ENCODE measurements around the gene TXNRD3. TPM values are rescaled to one million over a fixed set of nuclear protein-coding genes. Genes with fewer than 3 reads are reported as not detected.

Gene TXNRD3
- polyA plus RNA-seq, 1 donor from 2014 or later, result 0.28 TPM

GRCh38 chr3:126679318-126679751 is 24.4 kb upstream of the TXNRD3 start:
- Mint-ChIP-seq H3K9me3 (peaks cover 0 to 7% (median 0%) of the 10 kb centered on the region in 3 donors), H3K27me3 (peaks cover 6% of the 10 kb centered on the region)

GRCh38 chr3:126678693-126679317 is 23.9 kb upstream of the TXNRD3 start:
- Mint-ChIP-seq H3K4me1 (peaks cover 6 to 17% (median 13%) of the 10 kb centered on the region in 3 donors), H3K9me3 (peaks cover 0 to 7% (median 0%) of the 10 kb centered on the region in 3 donors), H3K27me3 (peaks cover 6% of the 10 kb centered on the region), H3K4me3 (peak overlapping the region; percentile 81 to 93 (median 87)), H3K36me3 (no peaks in the 10 kb centered on the region), H3K27ac (peak overlapping the region; percentile 23 to 74 (median 37))

More at GRCh38 chr3:126679318-126679751, 24.4 kb upstream of the TXNRD3 start:
- H3K36me3 Mint-ChIP-seq, result no peaks in the 10 kb centered on the region
- peak overlapping the region; percentile 23 to 74 (median 37) for H3K27ac Mint-ChIP-seq
- H3K4me3 Mint-ChIP-seq, result peak overlapping the region; percentile 81 to 93 (median 87)
- H3K4me1 Mint-ChIP-seq, result peaks cover 6 to 19% (median 13%) of the 10 kb centered on the region in 3 donors

GRCh38 chr3:126677862-126678503 is 23.1 kb upstream of the TXNRD3 start:
- Mint-ChIP-seq H3K27me3 (peaks cover 6% of the 10 kb centered on the region), H3K4me3 (peak overlapping the region in 1 of 4 donors; percentile 56), H3K27ac (peak overlapping the region in 1 of 3 donors; percentile 18)

GRCh38 chr3:126676919-126677705 is 22.2 kb upstream of the TXNRD3 start:
- H3K27me3 Mint-ChIP-seq, result peaks cover 6% of the 10 kb centered on the region
- peaks cover 0 to 10% (median 0%) of the 10 kb centered on the region in 3 donors for H3K9me3 Mint-ChIP-seq
- H3K4me1 Mint-ChIP-seq, result peaks cover 3 to 15% (median 13%) of the 10 kb centered on the region in 3 donors
- no peak overlapping the region for H3K4me3 Mint-ChIP-seq
- H3K36me3 Mint-ChIP-seq, result no peaks in the 10 kb centered on the region
- no peak overlapping the region for H3K27ac Mint-ChIP-seq

More at GRCh38 chr3:126677862-126678503, 23.1 kb upstream of the TXNRD3 start:
- peaks cover 6 to 17% (median 13%) of the 10 kb centered on the region in 3 donors for H3K4me1 Mint-ChIP-seq
- no peaks in the 10 kb centered on the region for H3K36me3 Mint-ChIP-seq
- peaks cover 0 to 10% (median 0%) of the 10 kb centered on the region in 3 donors for H3K9me3 Mint-ChIP-seq

- Mint-ChIP-seq H3K27me3 (peaks cover 5% of the 10 kb centered on the region), H3K36me3 (no peaks in the 10 kb centered on the region), H3K9me3 (peaks cover 2 to 19% (median 2%) of the 10 kb centered on the region in 3 donors), H3K27ac (no peak overlapping the region), H3K4me3 (no peak overlapping the region), H3K4me1 (peaks cover 0 to 10% (median 7%) of the 10 kb centered on the region in 3 donors)
These were observed 17.8 kb upstream of the TXNRD3 start for GRCh38 chr3:126672741-126673140.

- Mint-ChIP-seq H3K4me3 (no peak overlapping the region), H3K27ac (no peak overlapping the region), H3K36me3 (no peaks in the 10 kb centered on the region), H3K9me3 (peaks cover 2 to 19% (median 2%) of the 10 kb centered on the region in 3 donors), H3K4me1 (peaks cover 0 to 7% (median 3%) of the 10 kb centered on the region in 3 donors), H3K27me3 (peaks cover 5% of the 10 kb centered on the region)
These were observed 17.4 kb upstream of the TXNRD3 start for GRCh38 chr3:126672340-126672739.

GRCh38 chr3:126671521-126671920 is 16.6 kb upstream of the TXNRD3 start:
- peaks cover 4% of the 10 kb centered on the region for H3K27me3 Mint-ChIP-seq
- H3K4me1 Mint-ChIP-seq, result peaks cover 0 to 5% (median under 1%) of the 10 kb centered on the region in 3 donors
- no peak overlapping the region for H3K27ac Mint-ChIP-seq
- no peak overlapping the region for H3K4me3 Mint-ChIP-seq
- no peaks in the 10 kb centered on the region for H3K36me3 Mint-ChIP-seq
- peaks cover 2 to 19% (median 2%) of the 10 kb centered on the region in 3 donors for H3K9me3 Mint-ChIP-seq

- H3K27me3 Mint-ChIP-seq, result no peaks in the 10 kb centered on the region
These were observed 13.8 kb upstream of the TXNRD3 start for GRCh38 chr3:126668450-126669401.

GRCh38 chr3:126667631-126668449 is 12.9 kb upstream of the TXNRD3 start:
- H3K4me1 Mint-ChIP-seq, result peaks cover 4 to 11% (median 5%) of the 10 kb centered on the region in 3 donors
- H3K27ac Mint-ChIP-seq, result peak overlapping the region in 1 of 3 donors; percentile 46
- H3K36me3 Mint-ChIP-seq, result no peaks in the 10 kb centered on the region
- peaks cover 2 to 9% (median 2%) of the 10 kb centered on the region in 3 donors for H3K9me3 Mint-ChIP-seq
- no peaks in the 10 kb centered on the region for H3K27me3 Mint-ChIP-seq
- no peak overlapping the region for H3K4me3 Mint-ChIP-seq

More at GRCh38 chr3:126668450-126669401, 13.8 kb upstream of the TXNRD3 start:
- Mint-ChIP-seq H3K9me3 (peaks cover 2 to 11% (median 2%) of the 10 kb centered on the region in 3 donors), H3K4me1 (peaks cover 4 to 11% (median 5%) of the 10 kb centered on the region in 3 donors), H3K27ac (peak overlapping the region in 1 of 3 donors; percentile 46), H3K36me3 (no peaks in the 10 kb centered on the region), H3K4me3 (peak overlapping the region in 1 of 4 donors; percentile 17)

- H3K4me1 Mint-ChIP-seq, result peaks cover 4 to 11% (median 5%) of the 10 kb centered on the region in 3 donors
- peaks cover 6% of the 10 kb centered on the region for H3K27me3 Mint-ChIP-seq
- H3K27ac Mint-ChIP-seq, result no peak overlapping the region
- H3K4me3 Mint-ChIP-seq, result no peak overlapping the region
- peaks cover 2 to 9% (median 2%) of the 10 kb centered on the region in 3 donors for H3K9me3 Mint-ChIP-seq
- no peaks in the 10 kb centered on the region for H3K36me3 Mint-ChIP-seq
These were observed 12.0 kb upstream of the TXNRD3 start for GRCh38 chr3:126666658-126667528.

- peaks cover 4 to 7% (median 5%) of the 10 kb centered on the region in 3 donors for H3K4me1 Mint-ChIP-seq
- H3K9me3 Mint-ChIP-seq, result peaks cover 2 to 7% (median 3%) of the 10 kb centered on the region in 3 donors
- H3K27ac Mint-ChIP-seq, result no peak overlapping the region
- no peak overlapping the region for H3K4me3 Mint-ChIP-seq
- peaks cover 8% of the 10 kb centered on the region for H3K27me3 Mint-ChIP-seq
- no peaks in the 10 kb centered on the region for H3K36me3 Mint-ChIP-seq
These were observed 11.2 kb upstream of the TXNRD3 start for GRCh38 chr3:126665959-126666657.

All from IgD-negative memory B cell (primary cell).